T-helper 1 cell treated with Interleukin-12 subunit alpha and Interleukin-12 subunit beta and Interleukin-4 antibody, amounts not matched to agents 30 ng/mL and 1 ng/mL, for 36 hours (primary cell): ENCODE measurements around the gene ABTB2. TPM values are rescaled to one million over a fixed set of nuclear protein-coding genes. Genes with fewer than 3 reads are reported as not detected.

Experiments used
- intact Hi-C: fragments of 100-400 bp; cut with micrococcal nuclease; formaldehyde crosslinking; loops from one replicate; pipeline ENCODE4 v1.15.1; 2024
- total RNA-seq: library from RNA; stranded (reverse); gene quantifications from 2 replicates; pipeline ENCODE4 v1.2.3, GENCODE V29; 2022

ABTB2 gene
- total RNA-seq, 1 donor from 2014 or later = 8.3 TPM

- intact Hi-C loops = no loop called here
Observed at GRCh38 chr11:34194576-34195335, 163.1 kb downstream of the ABTB2 start.

GRCh38 chr11:34192481-34193401 lies 165.1 kb downstream of the ABTB2 start:
- intact Hi-C loops = no loop called here

- intact Hi-C loops = no loop called here
Observed at GRCh38 chr11:34191578-34191977, 166.2 kb downstream of the ABTB2 start.

- intact Hi-C loops = no loop called here
Observed at GRCh38 chr11:34190192-34191139, 167.3 kb downstream of the ABTB2 start.

GRCh38 chr11:34189191-34189590 lies 168.6 kb downstream of the ABTB2 start:
- intact Hi-C loops = no loop called here

GRCh38 chr11:34188181-34188580 lies 169.6 kb downstream of the ABTB2 start:
- intact Hi-C loops = no loop called here

GRCh38 chr11:34185926-34186841 lies 171.6 kb downstream of the ABTB2 start:
- intact Hi-C loops = no loop called here

- intact Hi-C loops = no loop called here
Observed at GRCh38 chr11:34184505-34185015, 173.2 kb downstream of the ABTB2 start.

- intact Hi-C loops = no loop called here
Observed at GRCh38 chr11:34183848-34184391, 173.9 kb downstream of the ABTB2 start.

GRCh38 chr11:34182921-34183685 lies 174.7 kb downstream of the ABTB2 start:
- intact Hi-C loops = no loop called here

- intact Hi-C loops = no loop called here
Observed at GRCh38 chr11:34182425-34182824, 175.4 kb downstream of the ABTB2 start.

GRCh38 chr11:34181856-34182405 lies 175.9 kb downstream of the ABTB2 start:
- intact Hi-C loops = loop anchor here (2.0 kb wide), 1 partner anchor 19 kb away; no protein-coding TSS in a partner anchor

GRCh38 chr11:34181251-34181650 lies 176.6 kb downstream of the ABTB2 start:
- intact Hi-C loops = loop anchor here (2.0 kb wide), 1 partner anchor 20 kb away; no protein-coding TSS in a partner anchor

- intact Hi-C loops = loop anchor here (2.0 kb wide), 1 partner anchor 20 kb away; no protein-coding TSS in a partner anchor
Observed at GRCh38 chr11:34180814-34181165, 177.0 kb downstream of the ABTB2 start.

GRCh38 chr11:34180040-34180813 lies 177.6 kb downstream of the ABTB2 start:
- intact Hi-C loops = loop anchor here (2.0 kb wide), 1 partner anchor 21 kb away; no protein-coding TSS in a partner anchor

GRCh38 chr11:34179026-34179675 lies 178.7 kb downstream of the ABTB2 start:
- intact Hi-C loops = loop anchor here (5.0 kb wide), 1 partner anchor 372 kb away; no protein-coding TSS in a partner anchor
